ENCODE data around the gene LRRC3.

DNA sequence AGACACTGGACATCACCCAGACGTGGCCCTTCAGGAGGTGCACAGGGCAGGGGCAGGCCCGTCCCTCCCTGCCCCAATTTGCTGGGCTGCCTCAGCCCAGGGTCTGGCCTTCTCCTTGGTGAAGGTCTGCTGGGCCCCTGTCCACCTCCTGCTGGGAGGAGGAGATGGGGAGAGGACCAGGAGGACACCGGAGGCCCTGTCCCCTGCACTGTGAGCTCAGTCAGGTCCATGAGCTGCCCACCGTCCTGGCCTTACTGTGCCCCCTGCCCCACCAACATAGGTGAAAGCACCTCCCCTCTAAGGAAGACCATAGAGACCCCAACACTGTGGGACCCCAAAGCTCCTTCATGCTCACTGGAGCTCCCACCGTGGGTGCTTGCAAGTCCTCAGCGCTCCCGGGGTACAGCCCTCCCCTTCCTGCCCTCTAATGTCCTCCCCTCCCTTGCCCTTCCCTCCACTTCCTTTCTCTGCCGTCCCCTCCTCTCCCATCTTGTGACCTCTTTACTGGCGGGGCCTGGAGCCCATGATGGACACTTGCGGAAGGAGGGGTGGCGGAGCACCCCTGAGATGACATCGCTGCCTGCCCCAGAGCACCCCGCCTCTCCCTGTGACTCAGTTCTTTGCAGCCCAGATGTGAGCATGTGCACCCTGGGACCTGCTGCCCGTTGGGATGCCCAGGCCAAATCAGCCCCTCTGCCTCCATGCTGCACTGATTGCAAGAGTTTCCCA lies 4.6 kb downstream of the LRRC3 start:
- TF ChIP-seq ZFP30 (CRISPR knock-in tag; IDR thresholded peaks at IDR 0.05) (no peak), BACH2 (CRISPR knock-in tag; IDR thresholded peaks at IDR 0.05; ENCODE audit: borderline replicate concordance) (no peak), PATZ1 (CRISPR knock-in tag; IDR thresholded peaks at IDR 0.05; ENCODE audit: borderline replicate concordance) (no peak), ZNF565 (CRISPR knock-in tag; conservative IDR thresholded peaks at IDR 0.05; ENCODE audit: low read depth) (no peak), PPARA (CRISPR knock-in tag; IDR thresholded peaks at IDR 0.05; ENCODE audit: borderline replicate concordance) (no peak)
- TF ChIP-seq, protein P1, sequence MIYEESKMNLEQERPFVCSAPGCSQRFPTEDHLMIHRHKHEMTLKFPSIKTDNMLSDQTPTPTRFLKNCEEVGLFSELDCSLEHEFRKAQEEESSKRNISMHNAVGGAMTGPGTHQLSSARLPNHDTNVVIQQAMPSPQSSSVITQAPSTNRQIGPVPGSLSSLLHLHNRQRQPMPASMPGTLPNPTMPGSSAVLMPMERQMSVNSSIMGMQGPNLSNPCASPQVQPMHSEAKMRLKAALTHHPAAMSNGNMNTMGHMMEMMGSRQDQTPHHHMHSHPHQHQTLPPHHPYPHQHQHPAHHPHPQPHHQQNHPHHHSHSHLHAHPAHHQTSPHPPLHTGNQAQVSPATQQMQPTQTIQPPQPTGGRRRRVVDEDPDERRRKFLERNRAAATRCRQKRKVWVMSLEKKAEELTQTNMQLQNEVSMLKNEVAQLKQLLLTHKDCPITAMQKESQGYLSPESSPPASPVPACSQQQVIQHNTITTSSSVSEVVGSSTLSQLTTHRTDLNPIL (CRISPR knock-in tag; IDR thresholded peaks at IDR 0.05; ENCODE audit: low read depth) = no peak
